Inferior parietal cortex (tissue), 1 donor: ENCODE measurements around the gene METTL26.
"Not testable (repeated sequence)": the region's sequence is repeated elsewhere in the genome, so short reads cannot be mapped to it uniquely, and the experiment has no call there.

Source experiments
- DNase-seq: peaks from one replicate; pipeline ENCODE4 v3.0.0-alpha.2; 2016; ENCODE audit errors: extremely low spot score

METTL26 gene

GRCh38 chr16:625117-625976 lies 10.8 kb downstream of the METTL26 start:
- DNase-seq = no peak

GRCh38 chr16:624526-625070 lies 11.5 kb downstream of the METTL26 start:
- no peak for DNase-seq

GRCh38 chr16:622920-623280 lies 13.2 kb downstream of the METTL26 start:
- no peak for DNase-seq

GRCh38 chr16:621526-622105 lies 14.5 kb downstream of the METTL26 start:
- DNase-seq = no peak

- DNase-seq = no peak
Measured at GRCh38 chr16:620700-621525, 15.2 kb downstream of the METTL26 start.

GRCh38 chr16:619476-620100 lies 16.5 kb downstream of the METTL26 start:
- no peak for DNase-seq

- DNase-seq = no peak
Measured at GRCh38 chr16:617855-618254, 18.2 kb downstream of the METTL26 start.

- DNase-seq = no peak
Measured at GRCh38 chr16:616733-617586, 19.1 kb downstream of the METTL26 start.

- DNase-seq = no peak
Measured at GRCh38 chr16:615122-615521, 21.0 kb downstream of the METTL26 start.

- peak; percentile 64 for DNase-seq
Measured at GRCh38 chr16:610513-611381, 25.4 kb downstream of the METTL26 start.

GRCh38 chr16:609984-610383 lies 26.1 kb downstream of the METTL26 start:
- no peak for DNase-seq

GRCh38 chr16:609316-609715 lies 26.8 kb downstream of the METTL26 start:
- DNase-seq = no peak

GRCh38 chr16:608019-608418 lies 28.1 kb downstream of the METTL26 start:
- no peak for DNase-seq

- no peak for DNase-seq
Measured at GRCh38 chr16:606656-607307, 29.3 kb downstream of the METTL26 start.

- DNase-seq = no peak
Measured at GRCh38 chr16:603933-604332, 32.2 kb downstream of the METTL26 start.

- no peak for DNase-seq
Measured at GRCh38 chr16:600781-601180, 35.3 kb downstream of the METTL26 start.

GRCh38 chr16:598823-599739 lies 37.0 kb downstream of the METTL26 start:
- no peak for DNase-seq

- not testable (repeated sequence) for DNase-seq
Measured at GRCh38 chr16:597655-598054, 38.5 kb downstream of the METTL26 start.
